ENCODE measurements around the gene CMTM4. TPM values are rescaled to one million over a fixed set of nuclear protein-coding genes. Genes with fewer than 3 reads are reported as not detected.
A peak's percentile ranks its signal among the peaks of the same experiment; 100 is the strongest.
"Not testable (repeated sequence)": the region's sequence is repeated elsewhere in the genome, so short reads cannot be mapped to it uniquely, and the experiment has no call there.

The CMTM4 gene
- total RNA-seq, 2 experiments from 2014 or later: 3.3 to 4.5 TPM

DNA sequence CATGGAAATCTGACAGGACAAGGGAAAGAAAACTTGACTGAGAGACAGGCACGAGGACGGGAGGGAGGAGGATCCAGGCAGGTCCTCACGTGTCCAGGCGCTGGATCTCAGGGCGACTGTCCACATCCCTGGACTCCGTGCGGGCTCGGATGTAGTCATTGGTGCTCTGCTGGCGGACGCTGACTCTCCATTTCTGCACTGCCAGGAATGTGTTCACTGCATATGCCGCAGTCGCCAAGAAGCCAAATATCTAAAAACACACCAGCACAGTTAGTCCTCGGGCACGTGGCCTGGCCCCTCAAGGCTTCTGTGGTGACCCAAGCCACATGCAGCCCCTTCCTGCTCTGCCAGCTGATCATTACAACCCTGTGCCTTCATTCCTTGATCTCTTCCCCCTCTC is 74.6 kb downstream of the CMTM4 start:
- POLR2A ChIA-PET: interaction anchor here (0.6 kb wide), 1 partner anchor 227 kb away, joined by 3 read pairs; no protein-coding TSS in a partner anchor
- CTCF ChIA-PET: no interaction called here
- Mint-ChIP-seq H3K4me1 (no peaks in the 10 kb centered on the region), H3K4me3 (no peak overlapping the region), H3K27me3 (no peaks in the 10 kb centered on the region), H3K27ac (no peak overlapping the region), H3K36me3 (ENCODE audit: low read depth) (no peaks in the 10 kb centered on the region), H3K9me3 (ENCODE audit: low read depth) (no peaks in the 10 kb centered on the region)
- DNase-seq: no peak
- no peak for ATAC-seq
- intact Hi-C loops (cut with DNase I, micrococcal nuclease): no loop called here

DNA sequence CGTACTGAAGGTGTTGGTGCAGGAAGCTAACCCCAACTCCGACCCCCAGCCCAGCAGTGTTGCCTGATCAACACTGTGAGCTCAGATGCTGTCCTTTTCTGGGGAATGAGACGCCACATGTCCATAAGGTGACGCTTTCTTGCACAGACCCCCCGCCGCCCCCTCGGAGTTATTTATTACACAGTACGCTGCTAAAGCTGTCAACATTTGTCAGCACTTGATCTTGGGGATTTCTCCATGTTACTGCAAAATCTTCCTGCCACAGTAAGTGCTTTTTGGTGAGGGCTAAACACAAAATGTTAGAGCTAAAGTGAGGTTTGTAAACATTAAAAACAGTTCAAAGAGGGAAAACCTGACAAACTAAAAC is 76.1 kb downstream of the CMTM4 start:
- no peak overlapping the region for H3K27ac Mint-ChIP-seq
- H3K4me1 Mint-ChIP-seq: no peaks in the 10 kb centered on the region
- ChIA-PET POLR2A (no interaction called here), CTCF (interaction anchor here (0.6 to 1.8 kb wide), 5 partner anchors 12 to 210 kb away, joined by 3 to 9 read pairs (median 3); partner anchors contain the start of gene NAE1)
- H3K27me3 Mint-ChIP-seq: no peaks in the 10 kb centered on the region
- DNase-seq (no peak), ATAC-seq (no peak)
- H3K36me3 Mint-ChIP-seq (ENCODE audit: low read depth): no peaks in the 10 kb centered on the region
- no peaks in the 10 kb centered on the region for H3K9me3 Mint-ChIP-seq (ENCODE audit: low read depth)
- no peak overlapping the region for H3K4me3 Mint-ChIP-seq
- intact Hi-C loops (cut with DNase I, micrococcal nuclease): no loop called here

DNA sequence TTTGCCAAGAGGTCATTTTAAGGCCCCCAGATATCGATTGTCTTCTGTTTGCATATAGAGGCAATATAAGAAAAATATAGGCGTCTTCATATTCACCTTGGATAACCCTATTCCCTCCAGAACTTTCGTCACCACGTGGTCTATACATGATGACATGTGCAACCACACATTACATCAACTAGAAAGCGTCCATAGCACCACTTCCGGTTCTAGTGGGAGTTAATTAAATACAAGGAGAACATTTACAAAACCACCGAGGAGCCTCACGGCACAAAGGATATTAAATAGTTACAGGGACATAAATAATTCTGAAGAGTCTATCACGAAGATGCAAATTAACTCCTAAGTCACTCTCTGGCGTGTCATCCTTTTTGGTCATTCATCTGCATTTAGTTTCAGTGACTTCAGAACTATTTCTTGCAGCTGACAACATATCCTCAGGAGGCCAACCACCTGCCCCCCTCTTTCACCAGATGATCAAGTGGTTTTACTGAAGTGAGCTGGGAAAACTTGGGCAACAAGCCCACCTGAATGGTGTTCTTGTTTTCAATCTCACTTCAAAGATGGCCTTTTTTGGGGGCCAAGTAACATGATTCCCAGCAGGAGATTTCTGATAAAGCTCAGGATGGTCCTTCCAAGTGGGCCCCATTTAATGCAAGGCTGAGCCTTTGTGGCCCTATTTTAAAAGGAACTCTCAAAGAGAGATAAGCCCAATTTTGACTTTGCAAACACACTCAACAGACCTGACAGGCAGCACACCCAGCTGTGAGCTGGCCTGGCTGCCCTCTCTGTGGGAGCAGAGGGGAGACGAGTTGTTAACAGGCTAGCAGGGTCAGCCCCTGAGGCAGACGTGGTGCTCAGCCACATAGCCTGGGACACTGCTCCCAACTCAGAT is 76.8 kb downstream of the CMTM4 start:
- Mint-ChIP-seq H3K4me3 (no peak overlapping the region), H3K36me3 (ENCODE audit: low read depth) (no peaks in the 10 kb centered on the region), H3K9me3 (ENCODE audit: low read depth) (no peaks in the 10 kb centered on the region), H3K27me3 (no peaks in the 10 kb centered on the region), H3K27ac (peak overlapping the region; percentile 43), H3K4me1 (no peaks in the 10 kb centered on the region)
- intact Hi-C loops (cut with DNase I, micrococcal nuclease): no loop called here
- ChIA-PET POLR2A (no interaction called here), CTCF (interaction anchor here (0.6 to 1.8 kb wide), 4 partner anchors 12 to 211 kb away, joined by 3 to 9 read pairs (median 6); partner anchors contain the start of gene NAE1)
- DNase-seq: no peak
- ATAC-seq: no peak

DNA sequence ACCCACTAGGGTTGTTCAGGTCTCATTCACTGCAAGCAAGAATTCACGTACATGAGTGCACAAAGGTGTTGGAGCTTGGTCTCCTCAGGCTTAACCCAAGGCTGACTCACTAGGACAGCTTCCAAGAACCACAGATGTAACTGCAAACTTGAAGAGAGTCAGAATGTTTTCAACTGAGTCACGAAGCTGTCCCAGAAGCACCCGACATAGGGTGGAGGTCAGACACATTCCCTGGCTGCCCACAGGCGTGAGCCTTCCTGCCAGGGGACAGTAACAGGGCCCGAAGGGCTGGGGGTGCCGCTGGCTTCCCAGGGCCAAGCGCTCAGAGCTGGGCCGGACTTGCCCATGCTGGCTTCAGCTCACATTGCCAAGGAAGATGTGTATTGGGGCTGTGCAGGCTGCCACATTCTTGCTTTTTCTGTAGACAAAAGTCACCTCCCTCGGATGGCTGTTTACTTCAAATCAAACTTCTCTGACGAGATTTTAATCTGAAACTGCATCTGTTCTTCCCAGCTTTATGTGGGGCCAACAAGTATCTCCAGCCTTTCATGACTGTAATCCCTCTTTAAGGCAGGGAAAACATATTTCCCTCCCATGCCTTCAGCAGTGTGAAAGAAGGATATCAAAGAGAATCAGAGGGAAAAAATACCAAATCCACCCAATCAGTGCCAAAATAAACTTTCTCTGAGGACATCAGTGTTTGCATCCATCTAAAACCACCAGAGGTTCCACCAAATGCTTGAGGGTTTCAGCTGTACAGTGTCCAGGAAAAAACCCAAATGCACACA is 77.8 kb downstream of the CMTM4 start:
- DNase-seq: no peak

DNA sequence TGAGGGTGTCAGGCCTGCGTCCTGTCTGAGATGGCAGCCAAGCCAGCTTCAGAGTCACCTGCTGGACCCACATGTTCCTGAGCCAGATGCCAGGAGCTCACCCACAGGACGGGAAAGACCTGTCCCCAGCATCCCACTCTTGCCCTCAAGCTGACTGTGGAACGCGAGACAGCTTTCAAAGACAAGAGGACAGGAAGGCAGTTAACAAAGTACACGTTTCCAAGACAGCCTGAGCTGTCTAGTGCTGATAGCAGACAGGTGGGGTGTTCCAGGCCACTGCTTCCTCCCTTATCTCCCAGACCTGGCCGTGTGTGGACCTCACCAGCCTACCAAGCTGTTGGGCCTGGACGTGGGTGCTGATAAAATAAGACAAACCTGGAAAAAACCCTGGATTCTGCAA is 78.8 kb downstream of the CMTM4 start:
- no peak for ATAC-seq
- H3K4me3 Mint-ChIP-seq: no peak overlapping the region
- H3K27ac Mint-ChIP-seq: no peak overlapping the region

More for the DNA sequence above, 77.8 kb downstream of the CMTM4 start:
- Mint-ChIP-seq H3K27me3 (no peaks in the 10 kb centered on the region), H3K4me3 (no peak overlapping the region), H3K36me3 (ENCODE audit: low read depth) (no peaks in the 10 kb centered on the region), H3K9me3 (ENCODE audit: low read depth) (no peaks in the 10 kb centered on the region), H3K4me1 (no peaks in the 10 kb centered on the region), H3K27ac (no peak overlapping the region)
- peak; percentile 26 for ATAC-seq
- POLR2A ChIA-PET: no interaction called here
- intact Hi-C loops (cut with DNase I, micrococcal nuclease): no loop called here
- CTCF ChIA-PET: no interaction called here

DNA sequence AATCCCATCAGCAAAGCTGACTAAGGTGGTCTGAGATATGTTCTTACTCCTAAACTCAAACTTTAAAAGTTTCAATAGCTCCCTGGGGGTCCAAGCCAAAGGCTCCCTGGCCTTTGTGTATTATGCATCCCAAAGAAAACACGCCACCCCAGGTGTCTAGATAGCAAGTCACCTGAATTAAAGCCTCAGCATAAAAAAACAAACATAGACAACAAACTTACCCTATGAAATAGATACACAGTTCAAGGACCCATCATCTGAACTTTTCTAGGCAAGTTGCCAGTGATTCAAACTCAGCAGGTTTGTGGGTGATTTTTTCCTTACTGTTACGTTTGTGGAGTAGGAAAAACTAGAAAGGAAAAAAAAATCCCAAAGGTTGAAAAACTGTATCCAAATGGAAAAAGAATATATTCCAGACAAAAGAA is 79.5 kb downstream of the CMTM4 start:
- Mint-ChIP-seq H3K27ac (no peak overlapping the region), H3K9me3 (ENCODE audit: low read depth) (no peaks in the 10 kb centered on the region), H3K4me1 (no peaks in the 10 kb centered on the region), H3K36me3 (ENCODE audit: low read depth) (peaks cover 5% of the 10 kb centered on the region), H3K27me3 (no peaks in the 10 kb centered on the region), H3K4me3 (no peak overlapping the region)
- no peak for DNase-seq
- POLR2A ChIA-PET: no interaction called here
- CTCF ChIA-PET: interaction anchor here (1.1 to 1.3 kb wide), 2 partner anchors 8 to 34 kb away, joined by 3 to 4 read pairs; no protein-coding TSS in a partner anchor
- ATAC-seq: no peak
- intact Hi-C loops (cut with DNase I, micrococcal nuclease): no loop called here

More for the DNA sequence above, 78.8 kb downstream of the CMTM4 start:
- DNase-seq: no peak
- Mint-ChIP-seq H3K9me3 (ENCODE audit: low read depth) (no peaks in the 10 kb centered on the region), H3K36me3 (ENCODE audit: low read depth) (peaks cover 3% of the 10 kb centered on the region), H3K4me1 (no peaks in the 10 kb centered on the region), H3K27me3 (no peaks in the 10 kb centered on the region)
- CTCF ChIA-PET: interaction anchor here (1.1 to 1.3 kb wide), 2 partner anchors 9 to 33 kb away, joined by 3 to 4 read pairs; no protein-coding TSS in a partner anchor
- POLR2A ChIA-PET: no interaction called here
- intact Hi-C loops (cut with DNase I, micrococcal nuclease): no loop called here

DNA sequence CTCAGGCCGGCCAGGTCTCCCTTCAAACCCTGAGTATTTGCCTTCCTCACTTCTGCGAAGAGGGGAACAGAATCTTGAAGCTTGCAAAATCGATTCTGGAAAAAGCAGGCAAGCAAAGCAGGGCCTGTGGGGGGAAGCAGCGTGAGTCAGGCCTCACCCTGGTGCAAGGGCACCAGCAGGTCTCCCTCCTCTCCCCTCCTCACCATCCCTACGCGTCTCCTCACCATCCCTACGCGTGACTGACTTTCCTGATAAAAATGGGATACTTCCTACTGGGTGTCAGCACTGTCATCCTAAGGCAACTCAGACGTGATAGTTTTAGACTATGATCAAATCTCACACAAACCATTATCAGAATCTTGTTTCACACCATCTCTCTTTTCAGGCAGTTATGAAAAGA is 80.0 kb downstream of the CMTM4 start:
- CTCF ChIA-PET: interaction anchor here (0.6 to 1.3 kb wide), 2 partner anchors 8 to 34 kb away, joined by 3 to 4 read pairs; no protein-coding TSS in a partner anchor
- DNase-seq (no peak), ATAC-seq (no peak)
- intact Hi-C loops (cut with DNase I, micrococcal nuclease): no loop called here
- POLR2A ChIA-PET: no interaction called here
- no peaks in the 10 kb centered on the region for H3K4me1 Mint-ChIP-seq
- H3K9me3 Mint-ChIP-seq (ENCODE audit: low read depth): no peaks in the 10 kb centered on the region
- H3K4me3 Mint-ChIP-seq: no peak overlapping the region
- peaks cover 9% of the 10 kb centered on the region for H3K36me3 Mint-ChIP-seq (ENCODE audit: low read depth)
- H3K27ac Mint-ChIP-seq: no peak overlapping the region
- no peaks in the 10 kb centered on the region for H3K27me3 Mint-ChIP-seq

DNA sequence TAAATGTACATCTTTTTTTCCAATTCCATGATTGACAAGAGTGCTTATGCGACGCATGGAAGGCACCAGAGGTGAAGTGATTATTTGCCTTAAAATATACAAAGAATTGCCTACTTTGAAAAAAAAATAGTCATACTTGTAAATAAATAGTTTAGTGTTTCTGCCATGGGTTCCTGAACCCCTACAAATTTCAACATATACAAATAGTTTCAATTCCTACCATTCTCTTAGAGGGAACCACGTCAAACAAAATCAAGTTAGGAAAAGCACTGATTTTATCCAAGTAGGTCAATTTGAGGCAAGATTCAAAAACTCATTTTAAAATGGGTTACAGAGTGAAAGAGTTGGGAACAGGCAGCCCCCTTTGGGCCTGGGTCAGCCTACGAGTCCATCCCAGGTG is 80.4 kb downstream of the CMTM4 start:
- intact Hi-C loops (cut with DNase I, micrococcal nuclease): no loop called here
- CTCF ChIA-PET: interaction anchor here (0.6 kb wide), 1 partner anchor 8 kb away, joined by 3 read pairs; no protein-coding TSS in a partner anchor

DNA sequence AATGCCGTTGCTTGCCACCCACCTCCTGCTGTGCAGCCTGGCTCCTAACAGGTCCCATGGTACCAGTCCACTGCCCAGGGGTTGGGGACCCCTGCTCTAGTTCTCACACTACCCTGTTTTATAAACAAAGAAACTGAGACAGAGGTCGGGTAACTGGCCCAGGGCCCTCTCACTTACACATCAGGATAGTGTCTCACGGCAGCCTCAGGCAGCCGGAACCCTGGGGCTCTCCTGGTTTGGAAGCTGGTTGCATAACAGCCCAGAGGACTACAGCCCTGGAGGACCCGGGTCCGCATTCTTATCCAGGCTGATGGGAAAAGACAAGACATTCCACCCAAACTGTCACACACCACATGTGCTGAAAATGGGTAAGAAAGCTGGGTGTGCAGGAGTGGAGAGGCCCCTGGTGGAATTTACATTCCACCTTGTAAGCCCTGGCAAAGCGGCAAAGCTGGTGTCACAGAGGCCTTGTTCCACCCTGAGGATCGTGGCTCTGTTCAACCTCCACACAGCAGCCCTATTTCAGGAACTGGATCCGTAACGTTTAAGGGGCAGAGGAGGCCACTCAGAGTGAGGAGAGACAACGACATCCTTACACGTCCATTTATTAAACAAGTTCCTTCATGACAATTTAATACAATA is 82.3 kb downstream of the CMTM4 start:
- CTCF ChIA-PET: interaction anchor here (1.5 kb wide), 1 partner anchor 207 kb away, joined by 3 read pairs; no protein-coding TSS in a partner anchor
- DNase-seq (no peak), ATAC-seq (no peak)
- intact Hi-C loops (cut with DNase I, micrococcal nuclease): no loop called here
- no peak overlapping the region for H3K27ac Mint-ChIP-seq
- POLR2A ChIA-PET: no interaction called here
- peaks cover 28% of the 10 kb centered on the region for H3K36me3 Mint-ChIP-seq (ENCODE audit: low read depth)
- H3K27me3 Mint-ChIP-seq: no peaks in the 10 kb centered on the region
- peaks cover 4% of the 10 kb centered on the region for H3K4me1 Mint-ChIP-seq
- H3K9me3 Mint-ChIP-seq (ENCODE audit: low read depth): no peaks in the 10 kb centered on the region
- no peak overlapping the region for H3K4me3 Mint-ChIP-seq

More for the DNA sequence above, 80.4 kb downstream of the CMTM4 start:
- Mint-ChIP-seq H3K9me3 (ENCODE audit: low read depth) (no peaks in the 10 kb centered on the region), H3K36me3 (ENCODE audit: low read depth) (peaks cover 13% of the 10 kb centered on the region), H3K4me3 (no peak overlapping the region), H3K27ac (no peak overlapping the region), H3K27me3 (no peaks in the 10 kb centered on the region), H3K4me1 (no peaks in the 10 kb centered on the region)
- POLR2A ChIA-PET: no interaction called here
- ATAC-seq (no peak), DNase-seq (no peak)

DNA sequence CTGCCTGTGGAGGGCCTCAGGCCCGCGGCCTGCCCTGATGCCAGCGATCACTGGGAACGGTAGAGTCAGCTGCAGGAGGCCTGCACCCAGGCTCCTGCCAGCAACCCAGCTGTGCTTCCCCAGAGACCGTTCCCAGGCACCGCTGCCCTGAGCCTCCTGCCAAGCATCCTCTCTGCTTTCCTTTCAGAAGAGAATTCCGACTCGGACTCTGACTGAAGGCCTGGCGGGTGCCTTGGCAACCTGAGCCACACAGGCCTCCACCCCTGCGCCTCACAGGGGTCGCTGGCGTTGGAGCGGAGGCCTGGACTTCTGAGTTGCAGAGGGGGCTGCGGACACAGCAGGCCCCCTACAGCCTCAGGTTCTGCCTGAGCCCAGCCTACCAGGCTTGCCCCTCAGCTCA is 84.1 kb downstream of the CMTM4 start:
- ChIA-PET CTCF (interaction anchor here (1.0 to 1.3 kb wide), 3 partner anchors 49 to 205 kb away, joined by 3 to 4 read pairs (median 4); no protein-coding TSS in a partner anchor), POLR2A (no interaction called here)
- intact Hi-C loops (cut with DNase I, micrococcal nuclease): no loop called here
- no peak overlapping the region for H3K27ac Mint-ChIP-seq
- H3K4me3 Mint-ChIP-seq: no peak overlapping the region
- peaks cover 16% of the 10 kb centered on the region for H3K4me1 Mint-ChIP-seq
- DNase-seq (no peak), ATAC-seq (no peak)
- peaks cover 42% of the 10 kb centered on the region for H3K36me3 Mint-ChIP-seq (ENCODE audit: low read depth)
- H3K9me3 Mint-ChIP-seq (ENCODE audit: low read depth): no peaks in the 10 kb centered on the region
- no peaks in the 10 kb centered on the region for H3K27me3 Mint-ChIP-seq

DNA sequence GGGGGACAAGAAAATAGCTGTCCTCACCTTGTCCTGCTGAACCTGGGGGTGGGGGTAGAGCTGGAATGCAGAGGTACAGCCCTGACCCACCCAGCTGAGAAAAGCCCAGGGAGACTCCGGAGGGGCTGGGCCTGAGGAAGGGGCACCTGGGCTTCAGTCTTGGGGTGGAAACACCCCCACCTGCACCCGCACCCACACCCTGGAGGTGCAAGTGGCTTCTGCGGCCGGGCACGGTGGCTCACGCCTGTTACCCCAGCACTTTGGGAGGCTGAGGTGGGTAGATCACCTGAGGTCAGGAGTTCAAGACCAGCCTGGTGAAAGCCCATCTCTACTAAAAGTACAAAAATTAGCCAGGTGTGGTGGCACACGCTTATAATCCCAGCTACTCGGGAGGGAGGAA is 84.6 kb downstream of the CMTM4 start:
- DNase-seq; ATAC-seq; intact Hi-C loops (cut with DNase I, micrococcal nuclease); POLR2A ChIA-PET; H3K27ac Mint-ChIP-seq; H3K27me3 Mint-ChIP-seq; H3K9me3 Mint-ChIP-seq (ENCODE audit: low read depth); H3K4me3 Mint-ChIP-seq: not testable (repeated sequence)
- CTCF ChIA-PET: interaction anchor here (1.0 to 1.3 kb wide), 3 partner anchors 49 to 205 kb away, joined by 3 to 4 read pairs (median 4); no protein-coding TSS in a partner anchor
- peaks cover 21% of the 10 kb centered on the region for H3K4me1 Mint-ChIP-seq
- H3K36me3 Mint-ChIP-seq (ENCODE audit: low read depth): peaks cover 42% of the 10 kb centered on the region
